Measurements from ENCODE around the gene TPO. TPM values are rescaled to one million over a fixed set of nuclear protein-coding genes. Genes with fewer than 3 reads are reported as not detected.

The TPO gene
- total and polyA plus RNA-seq, 11 donors, result 3.0 to 13.8 (median 8.4) TPM

DNA sequence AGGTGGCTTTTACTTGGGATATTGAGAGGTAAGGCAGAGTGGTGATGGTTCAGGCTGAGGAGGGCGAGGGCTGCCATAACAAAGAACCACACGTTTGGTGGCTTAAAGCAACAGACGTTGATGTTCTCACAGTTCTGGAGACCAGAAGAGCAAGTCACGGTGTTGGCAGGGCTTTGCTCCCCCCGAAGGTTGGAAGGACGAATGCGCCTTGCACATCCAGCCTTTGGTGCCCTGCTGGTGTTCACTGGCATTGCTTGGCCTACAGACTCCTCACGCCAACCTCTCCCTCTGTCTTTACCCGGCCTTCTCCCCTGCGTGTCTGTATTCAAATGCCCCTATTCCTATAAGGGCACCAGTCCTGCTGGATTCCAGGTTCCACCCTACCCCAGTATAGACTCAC is 125.4 kb downstream of the TPO start:
- WGBS, 4 donors, result 45 to 66% (median 58%) methylated on average over 10 of the region's 10 CpGs
- no peaks in the 10 kb centered on the region for H3K9me3 ChIP-seq
- no peaks in the 10 kb centered on the region for H3K36me3 ChIP-seq
- TF ChIP-seq, protein P1, sequence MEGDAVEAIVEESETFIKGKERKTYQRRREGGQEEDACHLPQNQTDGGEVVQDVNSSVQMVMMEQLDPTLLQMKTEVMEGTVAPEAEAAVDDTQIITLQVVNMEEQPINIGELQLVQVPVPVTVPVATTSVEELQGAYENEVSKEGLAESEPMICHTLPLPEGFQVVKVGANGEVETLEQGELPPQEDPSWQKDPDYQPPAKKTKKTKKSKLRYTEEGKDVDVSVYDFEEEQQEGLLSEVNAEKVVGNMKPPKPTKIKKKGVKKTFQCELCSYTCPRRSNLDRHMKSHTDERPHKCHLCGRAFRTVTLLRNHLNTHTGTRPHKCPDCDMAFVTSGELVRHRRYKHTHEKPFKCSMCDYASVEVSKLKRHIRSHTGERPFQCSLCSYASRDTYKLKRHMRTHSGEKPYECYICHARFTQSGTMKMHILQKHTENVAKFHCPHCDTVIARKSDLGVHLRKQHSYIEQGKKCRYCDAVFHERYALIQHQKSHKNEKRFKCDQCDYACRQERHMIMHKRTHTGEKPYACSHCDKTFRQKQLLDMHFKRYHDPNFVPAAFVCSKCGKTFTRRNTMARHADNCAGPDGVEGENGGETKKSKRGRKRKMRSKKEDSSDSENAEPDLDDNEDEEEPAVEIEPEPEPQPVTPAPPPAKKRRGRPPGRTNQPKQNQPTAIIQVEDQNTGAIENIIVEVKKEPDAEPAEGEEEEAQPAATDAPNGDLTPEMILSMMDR (IDR thresholded peaks at IDR 0.05), result peak in 2 of 12 donors; percentile 7 to 24
- no peak for TF ChIP-seq POLR2A (IDR thresholded peaks at IDR 0.05)
- H3K4me3 ChIP-seq, result no peak overlapping the region
- no peaks in the 10 kb centered on the region for H3K4me1 ChIP-seq
- H3K27me3 ChIP-seq, result peaks cover 0 to 2% (median 0%) of the 10 kb centered on the region in 9 donors
- no peak overlapping the region for H3K27ac ChIP-seq
- DNase-seq (no peak), ATAC-seq (no peak)
- intact Hi-C loops (cut with DNase I), result no loop called here

DNA sequence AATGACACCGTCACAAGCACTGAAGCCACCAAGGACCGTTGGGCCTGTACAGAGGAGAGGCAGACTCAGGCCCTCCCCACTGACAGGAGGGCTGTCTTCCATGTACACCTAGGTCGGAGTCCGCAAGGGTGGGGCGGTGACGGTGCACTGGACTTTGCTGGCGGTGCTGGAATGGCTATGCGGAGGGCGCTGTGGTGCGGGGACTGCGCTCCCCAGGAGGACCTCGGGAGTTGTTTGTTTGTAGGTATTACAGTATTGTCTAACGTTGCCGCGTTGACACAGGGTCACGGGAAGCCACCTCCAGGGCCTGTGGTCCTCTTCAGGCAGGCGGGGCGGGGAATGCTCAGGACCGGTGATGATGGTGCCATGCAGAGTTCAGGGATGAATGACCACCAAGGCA is 126.2 kb downstream of the TPO start:
- no peaks in the 10 kb centered on the region for H3K9me3 ChIP-seq
- WGBS, 4 donors, result 88 to 92% (median 90%) methylated on average over 19 of the region's 19 CpGs
- intact Hi-C loops (cut with DNase I), result no loop called here
- H3K4me1 ChIP-seq, result no peaks in the 10 kb centered on the region
- TF ChIP-seq, protein P1 (IDR thresholded peaks at IDR 0.05), result no peak
- no peak for TF ChIP-seq POLR2A (IDR thresholded peaks at IDR 0.05)
- ATAC-seq, result no peak
- no peaks in the 10 kb centered on the region for H3K36me3 ChIP-seq
- H3K27me3 ChIP-seq, result peaks cover 0 to 2% (median 0%) of the 10 kb centered on the region in 9 donors
- no peak for DNase-seq
- no peak overlapping the region for H3K27ac ChIP-seq
- H3K4me3 ChIP-seq, result no peak overlapping the region

DNA sequence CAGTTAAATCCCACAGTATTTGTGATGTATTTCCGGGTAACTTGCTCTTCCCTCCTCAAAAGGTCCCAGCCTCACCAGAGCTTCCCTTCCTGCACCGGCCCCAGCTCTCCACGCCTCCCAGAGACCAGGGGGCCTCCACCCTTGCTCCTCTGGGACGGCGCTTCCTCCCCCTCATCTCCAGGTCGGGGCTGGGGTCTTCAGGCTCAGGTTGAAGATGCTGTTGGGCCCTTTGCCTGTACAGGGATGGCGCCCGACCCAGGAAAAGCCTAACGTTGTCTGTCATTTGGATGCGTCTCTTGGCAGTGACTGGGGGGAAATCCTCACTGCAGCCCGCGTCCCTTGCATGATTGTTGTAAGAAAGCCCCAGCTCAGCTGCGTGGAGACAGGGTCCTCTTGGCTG is 126.7 kb downstream of the TPO start:
- H3K9me3 ChIP-seq, result no peaks in the 10 kb centered on the region
- H3K36me3 ChIP-seq, result no peaks in the 10 kb centered on the region
- no peak for DNase-seq

DNA sequence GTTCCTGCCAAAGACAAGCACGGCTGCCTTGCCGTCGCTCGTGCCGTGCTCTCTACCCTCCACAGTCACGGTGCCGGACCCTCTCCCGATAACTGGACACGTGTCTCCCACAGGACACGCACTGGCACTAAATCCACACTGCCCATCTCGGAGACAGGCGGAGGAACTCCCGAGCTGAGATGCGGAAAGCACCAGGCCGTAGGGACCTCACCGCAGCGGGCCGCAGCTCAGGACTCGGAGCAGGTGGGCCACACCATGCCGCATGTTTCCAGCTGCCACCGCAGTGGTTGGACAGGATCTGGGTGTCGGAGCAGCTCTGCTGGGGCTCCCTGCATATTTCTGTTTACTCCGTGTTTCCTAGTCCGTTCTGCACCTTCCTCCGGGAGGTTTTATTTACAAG is 127.2 kb downstream of the TPO start:
- Histone ChIP-seq H3K27me3 (peaks cover 0 to 2% (median 0%) of the 10 kb centered on the region in 9 donors), H3K27ac (no peak overlapping the region), H3K4me1 (peaks cover 0 to 2% (median 0%) of the 10 kb centered on the region in 12 donors), H3K36me3 (no peaks in the 10 kb centered on the region), H3K4me3 (no peak overlapping the region), H3K9me3 (no peaks in the 10 kb centered on the region)
- DNase-seq (no peak), ATAC-seq (no peak)
- WGBS, 4 donors, result 91 to 94% (median 92%) methylated on average over 25 of the region's 25 CpGs
- TF ChIP-seq, protein P1 (IDR thresholded peaks at IDR 0.05), result no peak
- TF ChIP-seq POLR2A (IDR thresholded peaks at IDR 0.05), result no peak
- intact Hi-C loops (cut with DNase I), result loop anchor here in 6 of 10 donors (5.0 to 10.0 kb wide), 4 partner anchors 396 to 826 kb away; partner anchors contain the start of gene SNTG2 (in 1 of the 6)

More for the DNA sequence above, 126.7 kb downstream of the TPO start:
- TF ChIP-seq, protein P1 (IDR thresholded peaks at IDR 0.05), result no peak
- TF ChIP-seq POLR2A (IDR thresholded peaks at IDR 0.05), result no peak
- no peak overlapping the region for H3K4me3 ChIP-seq
- peaks cover 0 to 2% (median 0%) of the 10 kb centered on the region in 9 donors for H3K27me3 ChIP-seq
- no peak for ATAC-seq
- intact Hi-C loops (cut with DNase I), result loop anchor here in 6 of 10 donors (5.0 to 10.0 kb wide), 4 partner anchors 395 to 825 kb away; partner anchors contain the start of gene SNTG2 (in 1 of the 6)
- no peak overlapping the region for H3K27ac ChIP-seq
- no peaks in the 10 kb centered on the region for H3K4me1 ChIP-seq
- 73 to 81% (median 77%) methylated on average over 13 of the region's 13 CpGs for WGBS, 4 donors
